ENCODE results near the gene VAMP3. TPM values are rescaled to one million over a fixed set of nuclear protein-coding genes. Genes with fewer than 3 reads are reported as not detected.

The VAMP3 gene
- total and polyA plus RNA-seq, 4 donors: 17.4 to 38.4 (median 25.9) TPM

DNA sequence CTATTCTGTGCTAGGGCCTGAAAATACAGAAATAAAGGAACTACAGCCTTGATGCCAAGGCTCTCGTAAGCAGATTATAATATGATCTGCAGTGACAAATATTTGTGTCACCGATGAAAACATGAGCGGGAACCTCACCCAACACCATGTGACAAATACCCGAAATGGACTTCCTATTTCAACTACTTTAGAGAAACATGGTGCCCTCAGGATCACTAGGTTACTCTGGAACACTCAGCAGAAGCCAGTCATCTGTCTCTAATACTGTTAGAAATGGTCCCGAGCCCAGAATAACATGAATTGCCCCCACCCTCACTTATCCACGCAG is 463 bp upstream of the VAMP3 start:
- Histone ChIP-seq H3K9me3 (ENCODE audit: control insufficient read depth in 4 of 4, low read length in 3 of 4) (no peaks in the 10 kb centered on the region), H3K27me3 (ENCODE audit: control insufficient read depth in 4 of 4, insufficient read depth in 4 of 4, low read length in 3 of 4) (no peaks in the 10 kb centered on the region), H3K4me3 (ENCODE audit: low read depth in 1 of 3, low read length in 3 of 3) (peak overlapping the region; percentile 43 to 97 (median 58)), H3K9ac (ENCODE audit: low read depth in 1 of 2, low read length in 2 of 2) (peak overlapping the region; percentile 10 to 15), H3K27ac (ENCODE audit: low read depth in 1 of 2, low read length in 2 of 2) (peak overlapping the region; percentile 50 to 87), H3K4me1 (ENCODE audit: control insufficient read depth in 4 of 4, insufficient read depth in 4 of 4, low read length in 3 of 4) (peaks cover 1 to 20% (median 11%) of the 10 kb centered on the region in 4 donors), H3K36me3 (ENCODE audit: control insufficient read depth in 4 of 4, insufficient read depth in 3 of 4, low read depth in 1 of 4, low read length in 3 of 4) (peaks cover 0 to 5% (median 2%) of the 10 kb centered on the region in 4 donors)
- 16% methylated on average over 6 of the region's 6 CpGs for WGBS
- TF ChIP-seq, protein P1, sequence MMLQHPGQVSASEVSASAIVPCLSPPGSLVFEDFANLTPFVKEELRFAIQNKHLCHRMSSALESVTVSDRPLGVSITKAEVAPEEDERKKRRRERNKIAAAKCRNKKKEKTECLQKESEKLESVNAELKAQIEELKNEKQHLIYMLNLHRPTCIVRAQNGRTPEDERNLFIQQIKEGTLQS (IDR thresholded peaks at IDR 0.05): no peak
- no peak for TF ChIP-seq NR2F2 (IDR thresholded peaks at IDR 0.05)
- peak; percentile 4 for TF ChIP-seq YY1 (IDR thresholded peaks at IDR 0.05)
- no peak for DNase-seq (ENCODE audit: low spot score)

DNA sequence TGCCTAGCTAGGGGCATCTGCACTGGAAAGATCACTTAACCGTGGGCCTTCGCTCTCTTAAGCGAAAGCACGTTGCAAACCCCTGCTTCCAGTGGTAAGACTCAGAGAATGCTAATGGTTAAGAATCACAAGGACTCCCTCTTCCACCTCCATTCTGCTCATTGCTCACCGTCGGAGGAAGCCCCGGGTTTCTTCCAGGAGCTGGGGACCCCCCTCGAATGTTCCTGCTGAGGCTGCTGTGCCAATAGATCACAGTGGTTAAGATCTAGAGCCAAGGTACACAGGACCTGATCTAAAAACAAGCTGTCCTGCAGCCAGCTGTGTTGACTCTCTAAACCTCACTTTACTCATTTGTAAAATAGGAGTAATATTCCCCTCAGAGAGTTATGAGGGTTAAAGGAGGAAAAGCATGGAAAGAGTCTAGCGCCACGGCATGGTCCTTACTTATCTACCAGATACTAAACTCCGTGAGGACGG is 765 bp downstream of the VAMP3 start:
- H3K9ac ChIP-seq (ENCODE audit: low read depth in 1 of 2, low read length in 2 of 2): peak overlapping the region; percentile 7 to 78
- peaks cover 0 to 5% (median 2%) of the 10 kb centered on the region in 4 donors for H3K36me3 ChIP-seq (ENCODE audit: control insufficient read depth in 4 of 4, insufficient read depth in 3 of 4, low read depth in 1 of 4, low read length in 3 of 4)
- WGBS: 11% methylated on average over 12 of the region's 12 CpGs
- DNase-seq (ENCODE audit: low spot score): no peak
- peak overlapping the region; percentile 86 to 87 for H3K27ac ChIP-seq (ENCODE audit: low read depth in 1 of 2, low read length in 2 of 2)
- no peaks in the 10 kb centered on the region for H3K9me3 ChIP-seq (ENCODE audit: control insufficient read depth in 4 of 4, low read length in 3 of 4)
- no peak for TF ChIP-seq YY1 (IDR thresholded peaks at IDR 0.05)
- peak; percentile 52 for TF ChIP-seq FOXA1 (IDR thresholded peaks at IDR 0.05)
- TF ChIP-seq GABPA (IDR thresholded peaks at IDR 0.05 in 1 of 2, conservative IDR thresholded peaks at IDR 0.05 in 1 of 2): no peak
- TF ChIP-seq FOXA2 (IDR thresholded peaks at IDR 0.05): peak; percentile 52
- peak overlapping the region; percentile 58 to 97 (median 61) for H3K4me3 ChIP-seq (ENCODE audit: low read depth in 1 of 3, low read length in 3 of 3)
- peaks cover 1 to 20% (median 11%) of the 10 kb centered on the region in 4 donors for H3K4me1 ChIP-seq (ENCODE audit: control insufficient read depth in 4 of 4, insufficient read depth in 4 of 4, low read length in 3 of 4)
- H3K27me3 ChIP-seq (ENCODE audit: control insufficient read depth in 4 of 4, insufficient read depth in 4 of 4, low read length in 3 of 4): no peaks in the 10 kb centered on the region

DNA sequence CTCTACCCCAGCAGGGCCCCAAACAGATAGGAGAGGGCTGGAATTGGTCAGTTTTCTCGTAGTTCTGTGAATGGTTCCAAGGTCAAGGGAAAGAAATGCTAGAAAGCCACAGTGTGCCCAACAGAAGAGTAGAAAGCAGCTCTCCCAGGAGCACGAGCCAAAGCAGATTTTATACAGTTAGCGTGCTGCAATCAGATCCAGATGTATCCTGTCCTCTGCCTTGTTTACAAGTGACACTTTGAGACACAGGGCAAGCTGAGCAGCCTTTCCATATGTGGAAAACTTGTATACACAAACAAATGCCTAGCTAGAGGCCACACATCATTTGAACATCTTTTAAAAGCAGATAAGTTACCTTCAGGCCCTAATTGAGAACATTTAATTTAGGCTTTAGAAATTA is 6.5 kb downstream of the VAMP3 start:
- no peaks in the 10 kb centered on the region for H3K27me3 ChIP-seq (ENCODE audit: control insufficient read depth in 4 of 4, insufficient read depth in 4 of 4, low read length in 3 of 4)
- H3K9me3 ChIP-seq (ENCODE audit: control insufficient read depth in 4 of 4, low read length in 3 of 4): no peaks in the 10 kb centered on the region
- H3K36me3 ChIP-seq (ENCODE audit: control insufficient read depth in 4 of 4, insufficient read depth in 3 of 4, low read depth in 1 of 4, low read length in 3 of 4): peaks cover 0 to 33% (median 26%) of the 10 kb centered on the region in 4 donors
- no peak overlapping the region for H3K9ac ChIP-seq (ENCODE audit: low read depth in 1 of 2, low read length in 2 of 2)
- no peak overlapping the region for H3K27ac ChIP-seq (ENCODE audit: low read depth in 1 of 2, low read length in 2 of 2)
- no peak for DNase-seq (ENCODE audit: low spot score)
- peaks cover 1 to 18% (median 10%) of the 10 kb centered on the region in 4 donors for H3K4me1 ChIP-seq (ENCODE audit: control insufficient read depth in 4 of 4, insufficient read depth in 4 of 4, low read length in 3 of 4)
- H3K4me3 ChIP-seq (ENCODE audit: low read depth in 1 of 3, low read length in 3 of 3): no peak overlapping the region
- TF ChIP-seq HNF4A (conservative IDR thresholded peaks at IDR 0.05) (no peak), SP1 (IDR thresholded peaks at IDR 0.05) (no peak), RAD21 (IDR thresholded peaks at IDR 0.05) (no peak), TAF1 (conservative IDR thresholded peaks at IDR 0.05) (no peak), FOXA2 (IDR thresholded peaks at IDR 0.05) (no peak), GABPA (IDR thresholded peaks at IDR 0.05 in 1 of 2, conservative IDR thresholded peaks at IDR 0.05 in 1 of 2) (no peak), HNF4G (IDR thresholded peaks at IDR 0.05) (no peak), EGR1 (IDR thresholded peaks at IDR 0.05; ENCODE audit: low read depth in 2 of 2) (no peak), YY1 (IDR thresholded peaks at IDR 0.05) (no peak), NR2F2 (IDR thresholded peaks at IDR 0.05) (no peak), JUND (IDR thresholded peaks at IDR 0.05) (no peak), FOXA1 (IDR thresholded peaks at IDR 0.05) (no peak), RXRA (IDR thresholded peaks at IDR 0.05) (no peak)
- TF ChIP-seq, protein P2, sequence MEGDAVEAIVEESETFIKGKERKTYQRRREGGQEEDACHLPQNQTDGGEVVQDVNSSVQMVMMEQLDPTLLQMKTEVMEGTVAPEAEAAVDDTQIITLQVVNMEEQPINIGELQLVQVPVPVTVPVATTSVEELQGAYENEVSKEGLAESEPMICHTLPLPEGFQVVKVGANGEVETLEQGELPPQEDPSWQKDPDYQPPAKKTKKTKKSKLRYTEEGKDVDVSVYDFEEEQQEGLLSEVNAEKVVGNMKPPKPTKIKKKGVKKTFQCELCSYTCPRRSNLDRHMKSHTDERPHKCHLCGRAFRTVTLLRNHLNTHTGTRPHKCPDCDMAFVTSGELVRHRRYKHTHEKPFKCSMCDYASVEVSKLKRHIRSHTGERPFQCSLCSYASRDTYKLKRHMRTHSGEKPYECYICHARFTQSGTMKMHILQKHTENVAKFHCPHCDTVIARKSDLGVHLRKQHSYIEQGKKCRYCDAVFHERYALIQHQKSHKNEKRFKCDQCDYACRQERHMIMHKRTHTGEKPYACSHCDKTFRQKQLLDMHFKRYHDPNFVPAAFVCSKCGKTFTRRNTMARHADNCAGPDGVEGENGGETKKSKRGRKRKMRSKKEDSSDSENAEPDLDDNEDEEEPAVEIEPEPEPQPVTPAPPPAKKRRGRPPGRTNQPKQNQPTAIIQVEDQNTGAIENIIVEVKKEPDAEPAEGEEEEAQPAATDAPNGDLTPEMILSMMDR (IDR thresholded peaks at IDR 0.05; ENCODE audit: low read depth, low read length, missing input control): no peak
- TF ChIP-seq, protein P3, sequence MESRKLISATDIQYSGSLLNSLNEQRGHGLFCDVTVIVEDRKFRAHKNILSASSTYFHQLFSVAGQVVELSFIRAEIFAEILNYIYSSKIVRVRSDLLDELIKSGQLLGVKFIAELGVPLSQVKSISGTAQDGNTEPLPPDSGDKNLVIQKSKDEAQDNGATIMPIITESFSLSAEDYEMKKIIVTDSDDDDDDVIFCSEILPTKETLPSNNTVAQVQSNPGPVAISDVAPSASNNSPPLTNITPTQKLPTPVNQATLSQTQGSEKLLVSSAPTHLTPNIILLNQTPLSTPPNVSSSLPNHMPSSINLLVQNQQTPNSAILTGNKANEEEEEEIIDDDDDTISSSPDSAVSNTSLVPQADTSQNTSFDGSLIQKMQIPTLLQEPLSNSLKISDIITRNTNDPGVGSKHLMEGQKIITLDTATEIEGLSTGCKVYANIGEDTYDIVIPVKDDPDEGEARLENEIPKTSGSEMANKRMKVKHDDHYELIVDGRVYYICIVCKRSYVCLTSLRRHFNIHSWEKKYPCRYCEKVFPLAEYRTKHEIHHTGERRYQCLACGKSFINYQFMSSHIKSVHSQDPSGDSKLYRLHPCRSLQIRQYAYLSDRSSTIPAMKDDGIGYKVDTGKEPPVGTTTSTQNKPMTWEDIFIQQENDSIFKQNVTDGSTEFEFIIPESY (IDR thresholded peaks at IDR 0.05): no peak
- TF ChIP-seq, protein P1 (IDR thresholded peaks at IDR 0.05): no peak
- TF ChIP-seq, protein P4, sequence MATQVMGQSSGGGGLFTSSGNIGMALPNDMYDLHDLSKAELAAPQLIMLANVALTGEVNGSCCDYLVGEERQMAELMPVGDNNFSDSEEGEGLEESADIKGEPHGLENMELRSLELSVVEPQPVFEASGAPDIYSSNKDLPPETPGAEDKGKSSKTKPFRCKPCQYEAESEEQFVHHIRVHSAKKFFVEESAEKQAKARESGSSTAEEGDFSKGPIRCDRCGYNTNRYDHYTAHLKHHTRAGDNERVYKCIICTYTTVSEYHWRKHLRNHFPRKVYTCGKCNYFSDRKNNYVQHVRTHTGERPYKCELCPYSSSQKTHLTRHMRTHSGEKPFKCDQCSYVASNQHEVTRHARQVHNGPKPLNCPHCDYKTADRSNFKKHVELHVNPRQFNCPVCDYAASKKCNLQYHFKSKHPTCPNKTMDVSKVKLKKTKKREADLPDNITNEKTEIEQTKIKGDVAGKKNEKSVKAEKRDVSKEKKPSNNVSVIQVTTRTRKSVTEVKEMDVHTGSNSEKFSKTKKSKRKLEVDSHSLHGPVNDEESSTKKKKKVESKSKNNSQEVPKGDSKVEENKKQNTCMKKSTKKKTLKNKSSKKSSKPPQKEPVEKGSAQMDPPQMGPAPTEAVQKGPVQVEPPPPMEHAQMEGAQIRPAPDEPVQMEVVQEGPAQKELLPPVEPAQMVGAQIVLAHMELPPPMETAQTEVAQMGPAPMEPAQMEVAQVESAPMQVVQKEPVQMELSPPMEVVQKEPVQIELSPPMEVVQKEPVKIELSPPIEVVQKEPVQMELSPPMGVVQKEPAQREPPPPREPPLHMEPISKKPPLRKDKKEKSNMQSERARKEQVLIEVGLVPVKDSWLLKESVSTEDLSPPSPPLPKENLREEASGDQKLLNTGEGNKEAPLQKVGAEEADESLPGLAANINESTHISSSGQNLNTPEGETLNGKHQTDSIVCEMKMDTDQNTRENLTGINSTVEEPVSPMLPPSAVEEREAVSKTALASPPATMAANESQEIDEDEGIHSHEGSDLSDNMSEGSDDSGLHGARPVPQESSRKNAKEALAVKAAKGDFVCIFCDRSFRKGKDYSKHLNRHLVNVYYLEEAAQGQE (IDR thresholded peaks at IDR 0.05): no peak
- 88% methylated on average over 3 of the region's 3 CpGs for WGBS

Data from liver (tissue), 9 donors.